Pancreas (tissue), 10 donors: Measurements from ENCODE around the gene CELF6. TPM values are rescaled to one million over a fixed set of nuclear protein-coding genes. Genes with fewer than 3 reads are reported as not detected.
A peak's percentile ranks its signal among the peaks of the same experiment; 100 is the strongest.

Experiments
- ATAC-seq, 4 donors: fragments of 200-7000 bp; cut with Tn5 transposase; one replicate each; pipeline versions ENCODE4 v1.8.0 to v1.9.1; 2020; ENCODE audit warnings: mild to moderate bottlenecking in 4 of 4, moderate library complexity in 4 of 4
- DNase-seq, 6 donors: peaks; one replicate each; pipeline ENCODE4 v3.0.0-alpha.2; 2020
- FAIRE-seq: peaks from 2 replicates; lab custom pipeline; 2012; peaks lifted over from hg19 to GRCh38; lab: Jason Lieb, UNC
- H3K27ac ChIP-seq, 4 donors: fragments of 200-600 bp; sonication (generic); 1 replicate in 3 of 4; 2 replicates in 1 of 4; pipeline versions ENCODE4 v1.5.0 to v1.8.0; 2020
- H3K27me3 ChIP-seq, 4 donors: fragments of 200-600 bp; one replicate each; pipeline ENCODE4 v1.8.0; 2021
- H3K36me3 ChIP-seq, 3 donors: fragments of 200-600 bp; sonication (generic) in 1 of 3; one replicate each; pipeline versions ENCODE4 v1.5.0 to v1.8.0; 2020 to 2021
- H3K4me1 ChIP-seq, 3 donors: fragments of 200-600 bp; one replicate each; pipeline ENCODE4 v1.8.0; 2021
- H3K4me3 ChIP-seq, 4 donors: fragments of 200-600 bp; sonication (generic) in 2 of 4; one replicate each; pipeline versions ENCODE4 v1.5.0 to v1.8.0; 2020 to 2021
- H3K9me3 ChIP-seq, 4 donors: fragments of 200-600 bp; one replicate each; pipeline ENCODE4 v1.8.0; 2021
- WGBS, 2 donors: extraction: QIAGEN DNeasy Blood & Tissue Kit; methylation state at CpG; one replicate each; pipeline ENCODE4 v1.1.7; 2013; 5-methylcytosine and 5-hydroxymethylcytosine counted together
- intact Hi-C, 3 donors: fragments of 100-400 bp; cut with DNase I; formaldehyde crosslinking; loops; one replicate each; pipeline versions ENCODE4 v1.11.1 to v1.14.2; 2022
- polyA plus RNA-seq, 2 donors: library from polyadenylated mRNA; stranded (reverse); fragments of 200-250 nt; gene quantifications; one replicate each; pipeline ENCODE4 v1.2.3, GENCODE V29; 2013
- total RNA-seq, 6 donors: library from RNA; stranded (reverse); fragmentation: NEBNext Ultra II Directional in 4 of 6; extraction: Animal tissue kit (Norgen Biotek cat#: 25700) in 4 of 6; gene quantifications; one replicate each; pipeline versions ENCODE4 v1.2.1 to v1.2.4, GENCODE V29; 2021 to 2023
- TF ChIP-seq, protein P1 (sequence below), 4 donors: fragments of 200-600 bp; sonication (generic) in 3 of 4; IDR thresholded peaks; one replicate each; pipeline versions ENCODE4 v1.5.0 to v1.8.0; 2021; ENCODE audit warnings: antibody characterized with exemption in 4 of 4
- donor health status: healthy with polysubstance abuse.
- donor health status: DM: no; HTN: no; CAD: no; lungs with moderate emphysema.
- donor health status: DM: no; HTN: no; CAD: no.
- donor health status: control.
- donor health status: control.
- donor health status: Bipolar disorder and iron deficiency.
- donor health status: DM: yes; HTN: yes; CAD: no.
- donor health status: DM: no; HTN: no; CAD: no.
- donor health status: DM: no; HTN: no; CAD: no.
- donor health status: DM: yes; HTN: yes; CAD: no.

Gene CELF6
- total and polyA plus RNA-seq, 8 donors, result 0.25 to 13.6 (median 0.79) TPM

DNA sequence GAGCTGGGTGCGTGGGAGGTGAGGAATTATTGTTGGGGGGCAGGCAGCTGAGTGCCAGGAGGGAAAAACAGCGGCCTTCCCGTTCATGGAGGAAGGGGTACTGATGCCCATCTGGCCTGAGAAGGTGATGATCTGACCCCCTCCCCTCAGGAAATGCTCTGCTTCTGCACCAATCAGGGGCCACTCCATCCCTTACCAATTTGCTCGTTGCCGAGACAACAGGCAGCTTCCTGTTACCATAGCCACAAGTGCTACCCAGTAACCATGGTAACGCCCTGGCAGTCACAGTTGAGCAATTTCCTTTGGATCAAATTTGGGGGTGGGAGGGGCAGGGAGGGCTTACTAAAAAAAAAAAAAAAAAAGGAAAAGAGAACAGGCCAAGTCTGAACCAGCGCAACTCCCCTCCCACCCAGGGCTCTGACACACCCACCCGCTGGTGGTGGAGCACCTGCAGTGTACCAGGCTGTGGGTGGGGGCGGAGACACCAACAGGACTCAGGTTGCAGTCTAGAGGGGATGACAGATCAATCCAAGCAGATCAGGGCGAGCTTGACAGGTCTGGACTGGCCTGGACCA, 13.7 kb downstream of the CELF6 start:
- Histone ChIP-seq H3K36me3 (no peaks in the 10 kb centered on the region), H3K4me1 (no peaks in the 10 kb centered on the region), H3K27ac (no peak overlapping the region), H3K9me3 (no peaks in the 10 kb centered on the region), H3K4me3 (no peak overlapping the region), H3K27me3 (no peaks in the 10 kb centered on the region)
- ATAC-seq (no peak), DNase-seq (peak in 1 of 6 donors; percentile 38), FAIRE-seq (no peak)
- intact Hi-C loops, result no loop called here
- TF ChIP-seq, protein P1, sequence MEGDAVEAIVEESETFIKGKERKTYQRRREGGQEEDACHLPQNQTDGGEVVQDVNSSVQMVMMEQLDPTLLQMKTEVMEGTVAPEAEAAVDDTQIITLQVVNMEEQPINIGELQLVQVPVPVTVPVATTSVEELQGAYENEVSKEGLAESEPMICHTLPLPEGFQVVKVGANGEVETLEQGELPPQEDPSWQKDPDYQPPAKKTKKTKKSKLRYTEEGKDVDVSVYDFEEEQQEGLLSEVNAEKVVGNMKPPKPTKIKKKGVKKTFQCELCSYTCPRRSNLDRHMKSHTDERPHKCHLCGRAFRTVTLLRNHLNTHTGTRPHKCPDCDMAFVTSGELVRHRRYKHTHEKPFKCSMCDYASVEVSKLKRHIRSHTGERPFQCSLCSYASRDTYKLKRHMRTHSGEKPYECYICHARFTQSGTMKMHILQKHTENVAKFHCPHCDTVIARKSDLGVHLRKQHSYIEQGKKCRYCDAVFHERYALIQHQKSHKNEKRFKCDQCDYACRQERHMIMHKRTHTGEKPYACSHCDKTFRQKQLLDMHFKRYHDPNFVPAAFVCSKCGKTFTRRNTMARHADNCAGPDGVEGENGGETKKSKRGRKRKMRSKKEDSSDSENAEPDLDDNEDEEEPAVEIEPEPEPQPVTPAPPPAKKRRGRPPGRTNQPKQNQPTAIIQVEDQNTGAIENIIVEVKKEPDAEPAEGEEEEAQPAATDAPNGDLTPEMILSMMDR (IDR thresholded peaks at IDR 0.05), result no peak
- 72 to 79% methylated on average over 10 of the region's 10 CpGs for WGBS, 2 donors

GRCh38 chr15:72304596-72304995, 15.4 kb downstream of the CELF6 start:
- Histone ChIP-seq H3K4me1 (no peaks in the 10 kb centered on the region), H3K27ac (no peak overlapping the region), H3K36me3 (no peaks in the 10 kb centered on the region), H3K4me3 (no peak overlapping the region), H3K27me3 (no peaks in the 10 kb centered on the region), H3K9me3 (no peaks in the 10 kb centered on the region)
- DNase-seq, result no peak
- no peak for ATAC-seq
- WGBS, 2 donors, result 81 to 86% methylated on average over 7 of the region's 7 CpGs
- FAIRE-seq, result no peak
- TF ChIP-seq, protein P1 (IDR thresholded peaks at IDR 0.05), result no peak
- intact Hi-C loops, result no loop called here

GRCh38 chr15:72302955-72303354, 17.0 kb downstream of the CELF6 start:
- Histone ChIP-seq H3K27me3 (no peaks in the 10 kb centered on the region), H3K36me3 (no peaks in the 10 kb centered on the region), H3K27ac (no peak overlapping the region), H3K4me1 (no peaks in the 10 kb centered on the region), H3K4me3 (no peak overlapping the region), H3K9me3 (no peaks in the 10 kb centered on the region)
- TF ChIP-seq, protein P1 (IDR thresholded peaks at IDR 0.05), result no peak
- FAIRE-seq (no peak), DNase-seq (no peak), ATAC-seq (no peak)
- intact Hi-C loops, result no loop called here
- WGBS, 2 donors, result 42 to 50% methylated on average over 1 of the region's 1 CpG

DNA sequence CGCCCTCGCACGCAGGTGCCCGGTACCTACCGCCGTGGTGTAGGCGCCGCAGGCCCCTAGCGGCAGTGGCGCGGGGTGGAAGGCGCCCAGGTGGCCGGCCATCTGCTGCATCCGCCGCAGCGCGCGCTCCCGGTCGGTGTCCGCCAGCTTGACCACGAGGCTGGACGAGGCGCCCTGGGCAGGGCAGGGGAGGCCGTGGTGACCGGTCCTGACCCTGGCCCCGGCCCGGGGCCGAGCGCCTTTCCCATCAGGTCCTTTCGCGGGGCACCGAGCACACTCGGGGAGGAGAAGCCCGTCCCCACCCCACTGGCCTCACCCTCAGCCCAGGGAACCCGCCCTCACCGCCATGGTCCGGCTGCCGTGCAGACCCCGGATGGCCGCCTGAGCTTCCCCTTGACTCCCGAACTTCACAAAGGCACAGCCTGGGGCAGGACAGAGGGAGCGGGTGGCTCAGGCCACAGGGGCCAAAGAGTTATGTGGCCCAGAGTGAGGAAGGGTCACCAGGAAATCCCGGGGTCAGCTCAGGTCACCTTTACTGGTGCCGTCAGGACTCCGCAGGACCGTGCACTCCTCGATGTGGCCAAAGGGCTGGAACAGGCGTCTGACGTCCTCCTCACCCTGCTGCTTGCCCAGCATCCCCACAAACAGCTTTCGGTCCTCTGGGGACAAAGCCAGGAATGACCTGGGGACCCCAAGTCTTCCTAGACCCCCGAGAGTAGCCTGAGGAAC, 30.2 kb downstream of the CELF6 start:
- Histone ChIP-seq H3K27ac (no peak overlapping the region), H3K27me3 (no peaks in the 10 kb centered on the region), H3K4me3 (no peak overlapping the region), H3K9me3 (no peaks in the 10 kb centered on the region), H3K4me1 (no peaks in the 10 kb centered on the region), H3K36me3 (no peaks in the 10 kb centered on the region)
- WGBS, 2 donors, result 82 to 85% methylated on average over 44 to 52 of the region's 52 CpGs
- TF ChIP-seq, protein P1 (IDR thresholded peaks at IDR 0.05), result no peak
- intact Hi-C loops, result loop anchor here in 1 of 3 donors (5.0 kb wide), 1 partner anchor 92 kb away; the partner anchor contains the start of gene GRAMD2A
- FAIRE-seq (no peak), DNase-seq (peak in 1 of 6 donors; percentile 60), ATAC-seq (no peak)
